GM18507 (cell line): Measurements from ENCODE around the gene PPP6C.
"Not testable (repeated sequence)": the region's sequence is repeated elsewhere in the genome, so short reads cannot be mapped to it uniquely, and the experiment has no call there.

Source experiments
- DNase-seq: peaks from one replicate; pipeline ENCODE4 v3.0.0; 2011; ENCODE audit warnings: low read depth; ENCODE audit not compliant: insufficient read length; ENCODE audit errors: extremely low spot score
- FAIRE-seq: peaks from 2 replicates; lab custom pipeline; 2011; peaks lifted over from hg19 to GRCh38; lab: Jason Lieb, UNC

Gene PPP6C

DNA sequence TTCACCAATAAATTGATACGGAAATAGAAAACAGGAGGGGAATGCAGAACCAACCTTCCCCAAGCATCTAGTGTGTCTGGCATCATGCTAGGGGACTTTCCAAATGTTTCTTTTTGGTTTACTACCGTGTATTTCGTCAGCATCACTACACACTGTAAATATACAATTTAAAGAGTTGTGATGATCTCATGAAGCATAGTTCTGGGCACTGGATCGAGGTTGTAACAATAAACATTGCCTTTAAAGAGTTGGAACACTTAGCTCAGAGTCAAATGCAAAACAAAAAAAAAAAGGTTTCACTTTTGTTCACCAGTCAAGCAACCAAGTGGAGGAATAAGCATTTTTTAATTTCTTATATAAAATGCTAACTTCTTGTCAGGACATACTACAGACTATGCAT, 43.4 kb downstream of the PPP6C start:
- DNase-seq (no peak), FAIRE-seq (no peak)

DNA sequence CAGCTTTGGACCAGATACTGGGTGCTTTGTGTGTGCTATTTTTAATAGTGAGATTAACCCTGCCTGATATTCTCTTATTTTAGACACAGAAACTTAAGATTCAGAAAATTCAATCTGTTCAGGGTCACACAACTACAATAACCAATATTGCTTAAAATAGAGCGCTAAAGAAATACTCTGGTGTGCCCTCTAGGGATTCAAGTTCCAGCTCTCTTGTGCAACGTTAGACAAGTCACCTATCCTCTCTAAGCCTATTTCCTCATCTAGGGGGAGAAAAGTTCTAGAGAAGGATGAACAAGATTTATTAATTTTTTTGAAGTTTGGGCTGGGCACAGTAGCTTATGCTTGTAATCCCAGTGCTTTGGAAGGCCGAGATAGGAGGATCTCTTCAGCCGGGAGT, 44.2 kb downstream of the PPP6C start:
- FAIRE-seq (no peak), DNase-seq (no peak)

DNA sequence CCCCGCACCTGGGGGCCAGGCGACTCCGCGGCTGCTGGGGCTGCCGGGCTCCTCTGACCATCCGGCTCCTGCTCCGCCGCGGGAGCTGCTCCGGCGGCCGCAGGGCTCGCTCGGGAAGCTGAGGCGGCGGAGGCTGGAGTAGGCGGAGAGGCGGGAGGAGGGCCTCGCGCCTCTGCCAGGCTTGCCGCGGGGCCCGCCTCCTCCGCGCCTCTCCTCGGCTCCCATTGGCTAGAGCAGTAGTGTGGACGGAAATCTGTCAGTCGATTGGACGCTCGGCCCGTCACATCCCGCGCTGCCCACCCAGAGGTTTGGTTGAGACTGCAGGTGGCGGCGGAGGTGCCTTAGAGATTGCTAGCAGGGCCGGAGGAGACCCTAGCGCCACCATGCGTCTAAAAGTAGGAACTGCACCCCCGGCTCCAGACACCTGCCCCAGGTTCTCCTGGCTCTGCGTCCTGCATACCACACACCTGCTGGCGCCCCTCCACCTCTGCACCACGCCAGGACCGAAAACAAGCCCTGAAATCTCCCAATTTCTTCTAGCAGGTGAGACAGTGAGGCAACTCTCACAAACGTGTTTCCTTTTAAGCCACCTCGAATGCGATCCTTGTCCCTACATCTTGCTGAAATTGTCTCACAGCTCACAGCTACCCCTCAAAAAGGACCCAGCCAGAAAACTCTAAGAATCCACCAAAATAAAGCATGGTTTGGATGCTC, 46.1 kb downstream of the PPP6C start, which contains the start of gene SCAI:
SCAI (minus strand) TSS at position 152 of the 714 bp plus-strand sequence; CDS start at position 61, 91 bp downstream.
- FAIRE-seq (peak; percentile 99), DNase-seq (peak; percentile 97)

DNA sequence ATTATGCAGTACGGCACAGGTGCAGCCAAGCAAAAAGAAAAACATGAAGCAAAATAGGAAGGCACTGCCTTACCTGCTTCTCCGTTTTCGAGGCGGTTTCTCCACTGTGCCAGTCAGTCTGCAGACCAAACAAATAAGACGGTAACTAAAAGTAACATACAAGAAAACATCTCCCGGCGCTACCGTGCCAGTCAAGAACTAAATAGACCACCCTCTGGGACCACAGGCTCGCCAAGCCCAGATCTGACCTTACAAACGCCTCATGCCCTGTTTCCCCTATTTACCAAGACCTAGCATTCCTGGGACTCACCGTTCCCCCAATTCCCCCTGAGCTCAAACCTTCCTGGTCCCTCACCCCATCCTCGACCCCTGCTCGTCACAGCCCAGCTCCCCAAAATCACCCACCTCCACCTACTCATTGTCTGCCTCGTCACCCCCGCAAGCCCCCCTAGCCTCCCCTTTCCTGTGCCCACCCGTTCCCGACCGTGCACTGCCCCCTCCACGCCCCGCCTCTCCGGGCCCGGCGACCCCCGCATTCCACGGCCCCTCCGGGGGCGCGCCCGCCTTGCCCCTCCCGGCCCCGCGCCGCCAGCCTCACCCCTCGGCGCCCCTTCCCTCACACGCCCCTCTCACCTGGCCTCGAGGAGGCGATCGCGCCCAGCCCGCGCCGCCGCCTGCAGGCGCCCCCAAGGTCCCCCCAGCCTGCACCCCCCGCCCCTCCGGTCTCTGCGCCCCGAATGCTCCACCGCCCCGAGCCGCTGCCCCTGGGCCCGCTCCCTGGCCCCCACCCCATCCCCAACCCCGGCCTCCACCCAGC, 46.8 kb downstream of the PPP6C start:
- DNase-seq (peak; percentile 8), FAIRE-seq (peak; percentile 42)

DNA sequence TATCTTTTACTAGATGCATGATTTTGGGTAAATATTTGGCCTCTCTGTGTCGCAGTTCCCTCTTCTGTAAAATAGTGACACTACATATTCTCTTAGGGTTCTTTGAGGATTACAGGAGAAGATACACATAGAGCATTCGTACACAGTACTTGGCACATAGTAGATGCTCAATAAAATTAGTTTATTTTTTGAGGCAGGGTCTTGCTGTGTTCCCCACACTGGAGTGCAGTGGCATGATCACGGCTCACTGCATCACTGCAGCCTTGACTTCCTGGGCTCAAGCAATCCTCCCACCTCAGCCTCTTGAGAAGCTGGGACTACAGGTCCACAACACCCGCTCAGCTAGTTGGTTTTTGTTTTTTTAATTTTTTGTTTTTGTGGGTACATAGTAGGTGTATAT, 47.9 kb downstream of the PPP6C start:
- FAIRE-seq, result no peak

DNA sequence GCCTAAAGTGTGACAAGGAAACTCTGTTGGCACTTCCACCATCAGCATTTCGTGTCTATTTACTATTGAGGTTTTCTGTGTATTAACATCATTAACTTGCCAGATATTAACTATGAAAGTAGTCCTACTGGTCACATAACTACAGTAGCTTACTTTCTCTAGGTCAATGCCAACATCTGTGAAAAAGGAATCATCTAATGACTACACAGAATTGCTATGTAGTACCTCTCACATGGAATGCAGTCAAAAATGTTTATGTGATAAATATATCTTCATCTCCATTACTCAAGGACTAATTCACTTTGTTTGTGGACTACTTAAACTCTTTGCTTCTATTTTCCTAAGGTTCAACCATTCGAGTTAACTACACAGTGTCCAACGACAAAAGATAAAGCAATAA, 48.4 kb downstream of the PPP6C start:
- no peak for DNase-seq
- no peak for FAIRE-seq

More for the DNA sequence above, 47.9 kb downstream of the PPP6C start:
- DNase-seq, result no peak

DNA sequence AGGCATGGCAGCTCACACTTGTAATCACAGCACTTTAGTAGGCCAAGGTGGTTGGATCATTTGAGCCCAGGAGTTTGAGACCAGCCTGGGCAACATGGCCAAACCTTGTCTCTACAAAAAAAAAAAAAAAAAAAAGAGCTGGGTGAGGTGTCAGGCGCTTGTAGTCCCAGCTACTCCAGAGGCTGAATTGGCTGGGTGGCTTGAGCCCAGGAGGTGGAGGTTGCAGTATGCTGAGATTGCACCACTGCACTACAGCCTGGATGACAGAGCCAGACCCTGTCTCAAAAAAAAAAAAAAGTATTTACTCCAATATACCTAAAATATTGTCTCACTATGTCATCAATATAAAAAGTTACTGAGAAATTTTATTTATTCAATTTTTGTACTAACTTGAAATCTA, 49.0 kb downstream of the PPP6C start:
- DNase-seq (no peak), FAIRE-seq (no peak)

DNA sequence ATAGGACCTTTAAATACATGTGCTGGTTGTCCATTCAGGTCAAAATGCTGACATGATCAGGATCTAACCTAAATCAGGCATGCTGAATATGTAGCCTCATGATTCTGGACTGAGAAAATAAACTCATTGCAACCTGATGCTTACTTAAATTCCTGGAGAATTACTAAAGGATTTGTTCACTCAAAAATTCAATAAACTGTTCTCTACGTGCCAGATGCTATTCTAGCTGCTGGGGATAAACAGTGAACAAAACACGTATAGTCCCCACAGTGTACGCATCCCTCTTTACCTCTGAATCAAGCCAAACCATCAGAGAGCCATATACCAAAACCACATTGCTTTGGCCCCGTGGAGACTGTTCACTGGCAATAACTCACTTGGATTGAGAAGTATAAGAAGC, 52.4 kb downstream of the PPP6C start:
- DNase-seq (no peak), FAIRE-seq (no peak)

DNA sequence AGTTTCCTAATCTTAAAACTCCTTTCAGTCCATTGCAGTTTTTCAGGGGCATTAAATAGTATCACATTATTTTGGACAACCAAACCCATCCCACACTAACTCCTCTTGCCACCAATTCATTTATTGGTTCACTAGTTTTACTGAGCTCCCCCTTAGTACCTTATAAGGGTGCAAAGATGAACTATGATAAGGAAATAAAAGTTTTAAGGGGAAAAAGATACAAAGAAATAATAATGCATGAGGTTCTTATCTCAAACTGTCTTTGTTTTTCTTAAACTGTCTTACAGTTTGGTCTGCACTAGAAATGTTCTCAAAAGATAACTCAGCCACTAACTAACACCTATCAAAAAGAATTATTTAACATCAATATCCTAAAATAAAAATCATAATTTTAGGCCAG, 54.6 kb downstream of the PPP6C start:
- no peak for DNase-seq

DNA sequence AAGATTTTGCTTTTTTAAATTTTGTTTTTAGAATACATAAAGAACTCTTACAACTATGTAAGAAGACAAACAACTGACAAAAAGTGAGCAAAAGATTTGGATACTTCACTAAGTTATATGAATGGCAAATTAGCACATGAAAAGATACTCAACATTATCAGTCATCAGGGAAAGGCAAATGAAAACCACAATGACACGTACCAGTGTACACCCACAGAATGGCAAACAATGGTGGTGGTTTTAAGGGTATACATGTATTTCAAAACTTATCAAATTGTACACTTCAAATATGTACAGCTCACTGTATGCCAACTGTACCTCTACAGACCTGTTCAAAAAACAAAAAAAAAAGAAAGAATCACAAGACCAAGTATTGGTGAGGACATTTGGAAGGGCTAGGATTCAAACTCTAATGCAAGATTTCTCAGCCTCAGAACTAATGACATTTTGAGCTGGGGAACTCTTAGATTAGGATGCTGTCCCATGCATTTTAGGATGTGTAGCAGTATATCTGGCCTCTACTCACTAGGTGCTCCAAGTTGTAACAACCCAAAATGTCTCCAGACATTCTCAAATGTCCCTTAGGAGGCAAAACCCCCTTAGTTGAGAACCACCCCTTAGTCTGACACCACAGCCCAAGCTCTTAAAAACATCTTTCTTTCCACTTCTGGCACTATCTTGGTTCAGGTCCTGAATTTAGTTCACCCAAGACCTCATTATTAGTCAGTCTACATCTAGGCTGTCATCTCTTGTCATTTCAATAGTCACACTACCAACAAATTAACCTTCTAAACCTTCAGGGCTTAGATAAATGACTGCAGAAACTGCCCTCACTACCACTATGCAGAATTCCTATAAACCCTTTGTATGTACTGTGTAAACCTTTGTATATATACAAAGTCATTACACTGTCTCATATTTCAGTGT, 55.9 kb downstream of the PPP6C start:
- DNase-seq, result no peak

More for the DNA sequence above, 54.6 kb downstream of the PPP6C start:
- FAIRE-seq, result no peak

DNA sequence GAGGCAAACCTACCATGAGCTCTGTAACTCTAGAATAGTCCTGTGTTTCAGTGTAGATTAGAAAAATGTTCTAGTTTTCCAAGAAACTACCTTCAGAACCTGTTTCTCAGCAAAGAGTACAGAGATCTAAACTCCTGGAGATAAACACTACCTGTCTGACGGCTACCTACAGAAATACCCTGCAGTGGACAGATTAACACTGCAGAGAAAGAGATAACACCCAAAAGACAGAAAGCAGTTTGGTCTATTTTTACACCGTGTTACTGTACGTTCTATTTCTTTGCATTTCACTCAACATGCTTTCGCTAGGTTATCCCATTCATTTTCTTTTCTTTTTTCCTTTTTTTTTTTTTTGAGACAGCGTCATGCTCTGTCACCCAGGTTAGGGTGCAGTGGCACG, 57.8 kb downstream of the PPP6C start:
- FAIRE-seq, result no peak

More for the DNA sequence above, 55.9 kb downstream of the PPP6C start:
- no peak for FAIRE-seq

DNA sequence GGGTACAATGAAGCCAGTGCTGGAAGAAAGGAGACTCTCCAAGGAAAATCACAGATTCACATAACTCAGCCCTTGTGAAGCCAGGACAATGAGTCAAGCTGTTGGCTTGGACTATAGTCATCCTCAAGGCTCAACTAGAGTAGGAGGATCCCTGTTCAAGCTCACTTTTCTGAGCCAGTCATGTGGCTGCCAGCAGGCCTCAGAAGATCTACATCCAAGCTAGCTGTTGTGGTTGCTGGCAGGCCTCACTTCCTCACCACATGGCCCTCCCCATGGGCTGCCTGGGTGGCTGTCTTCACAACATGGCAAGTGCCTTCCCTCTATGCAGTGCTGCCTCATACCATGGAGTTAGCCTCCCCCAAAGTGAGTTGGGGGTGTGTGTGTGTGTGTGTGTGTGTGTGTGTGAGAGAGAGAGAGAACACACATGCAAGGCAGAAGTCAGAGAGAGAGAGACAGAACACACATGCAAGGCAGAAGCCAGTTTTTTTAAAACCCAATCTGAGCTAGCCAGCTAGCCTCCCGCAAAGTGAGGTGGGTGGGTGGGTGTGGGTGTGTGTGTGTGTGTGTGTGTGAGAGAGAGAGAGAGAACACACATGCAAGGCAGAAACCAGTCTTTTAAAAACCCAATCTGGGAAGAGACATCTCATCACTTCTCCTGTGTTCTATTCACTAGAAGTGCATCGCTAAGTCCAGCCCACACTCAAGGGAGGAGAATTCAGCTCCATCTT, 63.4 kb downstream of the PPP6C start:
- DNase-seq (peak; percentile 50), FAIRE-seq (peak; percentile 79)

More for the DNA sequence above, 57.8 kb downstream of the PPP6C start:
- DNase-seq, result no peak

DNA sequence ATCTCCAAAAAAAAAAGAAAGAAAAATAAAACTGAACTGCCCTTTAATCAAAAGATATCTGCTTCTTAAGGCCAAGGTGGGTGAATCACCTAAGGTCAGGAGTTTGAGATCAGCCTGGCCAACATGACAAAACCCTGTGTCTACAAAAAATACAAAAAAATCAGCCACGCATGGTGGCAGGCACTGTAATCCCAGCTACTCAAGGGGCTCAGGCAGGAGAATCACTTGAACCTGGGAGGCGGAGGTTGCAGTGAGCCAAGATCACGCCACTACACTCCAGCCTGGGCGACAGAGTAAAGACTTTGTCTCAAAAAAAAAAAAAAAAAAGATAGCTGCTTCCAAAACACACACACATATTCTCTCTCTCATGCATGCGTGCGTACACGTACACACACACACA, 64.1 kb downstream of the PPP6C start:
- no peak for FAIRE-seq
- no peak for DNase-seq

DNA sequence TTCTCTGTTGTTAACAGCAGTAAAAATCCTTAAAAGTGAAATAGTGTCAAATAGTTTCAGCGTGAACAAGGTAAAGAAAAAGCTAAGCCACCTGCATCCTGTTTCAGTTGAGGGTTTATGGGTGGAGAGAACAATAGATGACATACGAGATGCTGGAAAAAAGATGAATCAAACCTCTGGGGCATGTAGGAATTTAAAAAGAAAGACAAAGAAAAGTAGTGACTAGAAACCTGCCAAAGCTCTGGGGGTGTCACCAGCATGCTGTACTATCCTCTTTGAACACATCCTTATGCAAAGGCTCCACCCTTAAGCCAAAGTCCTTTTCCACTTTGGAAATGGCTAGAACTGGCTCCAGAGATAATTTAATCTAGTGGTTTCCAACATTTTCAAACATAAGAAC, 68.5 kb downstream of the PPP6C start:
- DNase-seq (no peak), FAIRE-seq (no peak)

DNA sequence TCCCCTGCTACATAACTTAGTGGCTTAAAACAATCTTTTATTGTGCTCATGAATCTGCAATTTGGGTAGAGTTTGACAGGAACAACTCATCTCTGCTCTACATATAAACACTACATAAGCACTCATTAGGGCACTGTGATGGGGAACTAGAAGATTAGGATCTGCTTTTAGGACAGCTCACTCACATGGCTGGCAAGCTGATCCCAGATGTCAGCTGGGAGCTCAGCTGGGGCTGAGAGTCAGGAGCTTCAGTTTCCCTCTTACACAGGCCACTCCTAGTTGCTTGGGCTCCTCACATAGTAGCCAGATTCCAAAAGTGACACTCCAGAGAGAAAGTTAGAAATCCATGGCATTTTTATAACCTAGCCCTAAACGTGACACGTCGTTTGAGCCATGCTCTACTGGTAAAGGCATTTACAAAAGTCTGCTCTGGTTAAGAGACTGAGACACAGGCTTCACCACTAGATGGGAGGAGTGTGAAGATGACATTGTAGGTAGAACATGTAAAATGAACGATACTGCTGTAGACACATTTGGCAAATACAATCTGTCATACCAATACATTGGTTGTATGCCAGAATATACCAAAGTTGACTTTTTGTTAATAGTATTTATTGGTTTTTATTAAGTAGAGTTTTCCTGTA, 69.8 kb downstream of the PPP6C start:
- DNase-seq (no peak), FAIRE-seq (no peak)

DNA sequence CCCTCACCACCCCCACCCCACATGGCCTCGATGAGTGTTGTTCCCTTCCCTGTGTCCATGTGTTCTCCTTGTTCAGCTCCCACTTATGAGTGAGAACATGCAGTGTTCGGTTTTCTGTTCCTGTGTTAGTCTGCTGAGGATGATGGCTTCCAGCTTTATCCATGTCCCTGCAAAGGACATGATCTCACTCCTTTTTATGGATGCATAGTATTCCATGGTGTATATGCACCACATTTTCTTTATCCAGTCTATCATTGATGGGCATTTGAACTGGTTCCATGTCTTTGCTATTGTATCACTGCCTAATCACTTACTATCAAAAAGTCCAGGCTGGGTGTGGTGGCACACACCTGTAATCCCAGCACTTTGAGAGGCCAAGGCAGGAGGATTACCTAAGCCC, 70.9 kb downstream of the PPP6C start:
- FAIRE-seq, result not testable (repeated sequence)

DNA sequence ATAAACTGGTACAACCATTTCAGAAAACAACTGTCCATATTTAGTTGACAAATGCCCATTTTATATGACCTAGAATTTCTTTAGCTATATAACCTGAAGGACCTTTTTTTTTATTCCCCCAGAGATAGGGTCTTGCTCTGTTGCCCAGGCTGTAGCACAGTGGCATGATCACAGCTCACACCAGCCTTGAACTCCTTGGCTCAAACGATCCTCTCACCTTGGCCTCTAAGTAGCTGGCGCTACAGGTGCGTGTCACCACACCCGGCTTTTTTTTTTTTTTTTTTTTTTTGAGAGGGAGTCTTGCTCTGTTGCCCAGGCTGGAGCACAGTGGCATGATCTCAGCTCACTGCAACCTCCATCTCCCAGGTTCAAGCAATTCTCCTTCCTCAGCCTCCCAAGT, 75.1 kb downstream of the PPP6C start:
- not testable (repeated sequence) for DNase-seq, FAIRE-seq

More for the DNA sequence above, 70.9 kb downstream of the PPP6C start:
- not testable (repeated sequence) for DNase-seq

DNA sequence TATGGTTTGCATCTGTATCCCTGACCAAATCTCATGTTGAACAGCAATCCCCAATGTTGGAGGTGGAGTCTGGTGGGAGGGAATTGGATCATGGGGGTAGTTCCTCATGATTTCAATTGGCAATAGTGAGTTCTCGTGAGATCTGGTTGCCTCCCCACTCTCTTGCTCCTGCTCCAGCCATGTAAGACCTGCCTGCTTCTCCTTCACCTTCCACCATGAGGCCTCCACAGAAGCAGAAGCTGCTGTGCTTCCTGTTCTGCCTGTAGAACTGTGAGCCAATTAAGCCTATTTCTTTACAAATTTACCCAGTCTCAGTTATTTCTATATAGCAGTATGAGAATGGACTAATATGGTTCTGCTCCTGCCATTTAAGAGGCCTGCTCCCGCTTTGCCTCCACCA, 79.1 kb downstream of the PPP6C start:
- DNase-seq (no peak), FAIRE-seq (no peak)

DNA sequence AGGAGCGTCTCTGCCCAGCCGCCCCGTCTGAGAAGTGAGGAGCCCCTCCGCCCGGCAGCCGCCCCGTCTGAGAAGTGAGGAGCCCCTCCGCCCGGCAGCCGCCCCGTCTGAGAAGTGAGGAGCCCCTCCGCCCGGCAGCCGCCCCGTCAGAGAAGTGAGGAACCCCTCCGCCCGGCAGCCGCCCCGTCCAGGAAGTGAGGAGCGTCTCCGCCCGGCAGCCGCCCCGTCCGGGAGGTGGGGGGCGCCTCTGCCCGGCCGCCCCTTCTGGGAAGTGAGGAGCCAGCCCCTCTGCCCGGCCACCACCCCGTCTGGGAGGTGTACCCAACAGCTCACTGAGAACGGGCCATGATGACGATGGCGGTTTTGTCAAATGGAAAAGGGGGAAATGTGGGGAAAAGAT, 81.1 kb downstream of the PPP6C start:
- not testable (repeated sequence) for DNase-seq, FAIRE-seq
